ENCODE data around the gene KIF21A.
"Not testable (repeated sequence)": the region's sequence is repeated elsewhere in the genome, so short reads cannot be mapped to it uniquely, and the experiment has no call there.

The KIF21A gene

DNA sequence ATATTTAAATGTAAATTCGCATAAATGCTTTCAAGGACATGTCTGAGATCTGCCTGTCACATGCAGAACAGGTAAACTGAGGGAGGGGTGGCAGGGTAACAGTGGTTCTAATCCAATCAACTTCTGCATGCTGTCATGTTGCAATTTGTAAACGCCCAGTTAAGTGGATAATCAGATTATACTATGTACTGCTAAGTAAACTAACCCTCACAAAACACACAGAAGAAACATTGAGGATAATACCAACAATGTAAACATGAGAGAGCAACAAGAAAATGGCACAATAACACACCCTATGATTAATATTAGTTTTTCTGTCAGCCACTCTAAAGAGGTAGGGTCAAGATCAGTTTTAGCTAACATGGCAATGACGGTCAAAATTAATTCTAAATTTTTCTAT lies 123.7 kb downstream of the KIF21A start:
- no peaks in the 10 kb centered on the region for H3K9me3 Mint-ChIP-seq
- H3K27me3 Mint-ChIP-seq: no peaks in the 10 kb centered on the region
- no peak overlapping the region for H3K27ac Mint-ChIP-seq
- no peak overlapping the region for H3K4me3 Mint-ChIP-seq
- no peaks in the 10 kb centered on the region for H3K4me1 Mint-ChIP-seq (ENCODE audit: low read depth)
- H3K36me3 Mint-ChIP-seq (ENCODE audit: low read depth): peaks cover 5% of the 10 kb centered on the region

DNA sequence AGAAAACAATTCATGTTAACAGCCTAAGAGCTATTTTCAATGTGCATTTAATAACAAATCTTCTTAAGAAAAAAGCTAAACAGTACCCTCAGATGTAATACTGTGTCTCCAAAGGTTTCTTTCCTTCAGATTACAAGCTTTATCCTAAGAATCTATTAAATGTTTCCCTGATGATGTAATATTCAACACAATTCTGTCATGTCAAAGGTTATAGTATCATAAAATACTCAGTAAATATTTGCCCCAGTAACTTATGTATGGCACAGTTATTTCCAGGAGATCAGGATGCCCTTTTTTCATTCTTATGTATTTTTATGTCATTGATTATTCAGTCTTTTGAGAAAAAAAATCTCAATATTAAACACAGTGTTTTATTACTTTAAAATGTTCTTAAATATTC lies 128.4 kb downstream of the KIF21A start:
- H3K4me1 Mint-ChIP-seq (ENCODE audit: low read depth): no peaks in the 10 kb centered on the region
- H3K4me3 Mint-ChIP-seq: no peak overlapping the region
- H3K9me3 Mint-ChIP-seq: no peaks in the 10 kb centered on the region
- H3K27ac Mint-ChIP-seq: no peak overlapping the region
- peaks cover 17% of the 10 kb centered on the region for H3K36me3 Mint-ChIP-seq (ENCODE audit: low read depth)
- H3K27me3 Mint-ChIP-seq: no peaks in the 10 kb centered on the region

DNA sequence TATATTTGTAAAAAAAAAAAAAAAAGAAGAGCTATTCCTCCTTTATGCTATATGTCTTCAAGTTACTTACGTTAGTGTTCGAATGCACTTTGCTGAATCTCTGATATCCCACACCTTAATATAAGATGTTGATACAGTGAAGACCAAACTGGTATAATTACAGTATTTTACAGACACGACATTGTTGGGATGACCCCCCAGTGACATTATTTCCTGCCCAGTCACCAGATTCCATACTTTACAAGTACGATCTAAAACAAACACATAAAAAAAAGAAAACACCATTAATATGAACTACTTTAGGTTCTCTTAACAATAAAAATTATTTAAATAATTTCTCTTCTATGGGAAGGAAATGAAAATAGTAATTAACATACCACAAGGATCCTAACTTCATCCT lies 133.4 kb downstream of the KIF21A start:
- Mint-ChIP-seq H3K4me1 (ENCODE audit: low read depth) (no peaks in the 10 kb centered on the region), H3K36me3 (ENCODE audit: low read depth) (peaks cover 34% of the 10 kb centered on the region)

DNA sequence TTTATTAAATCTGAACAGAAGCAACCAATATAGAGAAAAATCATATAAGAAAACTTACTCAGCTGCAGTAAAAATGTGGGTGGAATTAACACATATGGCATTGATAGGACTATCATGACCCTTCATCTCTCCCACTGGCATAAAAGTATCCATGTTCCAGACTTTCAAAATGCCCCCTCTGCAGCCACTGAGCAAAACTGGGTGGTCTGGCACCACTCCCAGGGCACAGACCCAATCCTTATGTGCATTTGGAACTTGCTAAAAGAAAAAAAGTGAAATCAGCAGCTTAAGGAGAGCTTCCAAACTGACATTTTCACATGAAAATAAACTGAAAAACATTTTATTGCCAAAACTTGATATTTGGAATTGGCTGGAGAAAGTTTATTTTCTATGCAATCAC lies 141.5 kb downstream of the KIF21A start:
- H3K27ac Mint-ChIP-seq: no peak overlapping the region
- H3K4me1 Mint-ChIP-seq (ENCODE audit: low read depth): no peaks in the 10 kb centered on the region
- H3K27me3 Mint-ChIP-seq: no peaks in the 10 kb centered on the region
- H3K9me3 Mint-ChIP-seq: peaks cover 6% of the 10 kb centered on the region
- H3K36me3 Mint-ChIP-seq (ENCODE audit: low read depth): peaks cover 44% of the 10 kb centered on the region
- no peak overlapping the region for H3K4me3 Mint-ChIP-seq

More for the DNA sequence above, 133.4 kb downstream of the KIF21A start:
- Mint-ChIP-seq H3K4me3 (no peak overlapping the region), H3K27ac (no peak overlapping the region), H3K27me3 (no peaks in the 10 kb centered on the region), H3K9me3 (no peaks in the 10 kb centered on the region)

DNA sequence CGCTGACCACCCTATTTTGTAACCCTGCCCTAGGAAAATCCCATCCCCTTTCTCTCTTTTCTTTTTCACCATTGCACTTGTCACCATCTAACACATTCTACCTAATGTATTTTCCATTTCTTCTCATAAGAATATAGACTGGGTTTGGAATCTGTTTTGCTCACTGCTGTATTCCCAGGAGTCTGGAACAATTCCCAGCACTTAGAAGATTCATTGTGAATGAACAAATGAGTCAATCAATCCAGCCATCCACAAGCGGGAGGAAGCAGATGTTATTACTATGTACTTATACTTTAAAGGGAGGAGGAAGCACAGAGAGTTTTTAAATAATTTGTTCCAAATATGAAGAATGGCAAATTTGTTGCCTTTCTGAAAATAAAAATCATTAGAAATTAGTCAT lies 142.1 kb downstream of the KIF21A start:
- peaks cover 39% of the 10 kb centered on the region for H3K36me3 Mint-ChIP-seq (ENCODE audit: low read depth)
- H3K4me1 Mint-ChIP-seq (ENCODE audit: low read depth): no peaks in the 10 kb centered on the region
- H3K27ac Mint-ChIP-seq: no peak overlapping the region
- H3K27me3 Mint-ChIP-seq: no peaks in the 10 kb centered on the region
- H3K9me3 Mint-ChIP-seq: peaks cover 6% of the 10 kb centered on the region
- H3K4me3 Mint-ChIP-seq: no peak overlapping the region

GRCh38 chr12:39297891-39298290 lies 145.0 kb downstream of the KIF21A start:
- peaks cover 6% of the 10 kb centered on the region for H3K9me3 Mint-ChIP-seq
- H3K4me3 Mint-ChIP-seq: no peak overlapping the region
- H3K27ac Mint-ChIP-seq: no peak overlapping the region
- no peaks in the 10 kb centered on the region for H3K4me1 Mint-ChIP-seq (ENCODE audit: low read depth)
- peaks cover 23% of the 10 kb centered on the region for H3K36me3 Mint-ChIP-seq (ENCODE audit: low read depth)
- H3K27me3 Mint-ChIP-seq: no peaks in the 10 kb centered on the region

GRCh38 chr12:39296496-39296895 lies 146.4 kb downstream of the KIF21A start:
- no peak overlapping the region for H3K4me3 Mint-ChIP-seq

GRCh38 chr12:39295593-39295992 lies 147.3 kb downstream of the KIF21A start:
- H3K4me3 Mint-ChIP-seq; H3K4me1 Mint-ChIP-seq (ENCODE audit: low read depth); H3K27ac Mint-ChIP-seq; H3K9me3 Mint-ChIP-seq; H3K27me3 Mint-ChIP-seq: not testable (repeated sequence)
- peaks cover 17% of the 10 kb centered on the region for H3K36me3 Mint-ChIP-seq (ENCODE audit: low read depth)

More at GRCh38 chr12:39296496-39296895, 146.4 kb downstream of the KIF21A start:
- H3K9me3 Mint-ChIP-seq: peaks cover 6% of the 10 kb centered on the region
- no peaks in the 10 kb centered on the region for H3K27me3 Mint-ChIP-seq
- H3K4me1 Mint-ChIP-seq (ENCODE audit: low read depth): no peaks in the 10 kb centered on the region
- H3K36me3 Mint-ChIP-seq (ENCODE audit: low read depth): peaks cover 17% of the 10 kb centered on the region
- no peak overlapping the region for H3K27ac Mint-ChIP-seq

- no peak overlapping the region for H3K27ac Mint-ChIP-seq
- no peak overlapping the region for H3K4me3 Mint-ChIP-seq
- no peaks in the 10 kb centered on the region for H3K27me3 Mint-ChIP-seq
- H3K9me3 Mint-ChIP-seq: peaks cover 6% of the 10 kb centered on the region
- H3K4me1 Mint-ChIP-seq (ENCODE audit: low read depth): no peaks in the 10 kb centered on the region
- H3K36me3 Mint-ChIP-seq (ENCODE audit: low read depth): peaks cover 16% of the 10 kb centered on the region
These were observed 148.2 kb downstream of the KIF21A start for GRCh38 chr12:39294715-39295114.

DNA sequence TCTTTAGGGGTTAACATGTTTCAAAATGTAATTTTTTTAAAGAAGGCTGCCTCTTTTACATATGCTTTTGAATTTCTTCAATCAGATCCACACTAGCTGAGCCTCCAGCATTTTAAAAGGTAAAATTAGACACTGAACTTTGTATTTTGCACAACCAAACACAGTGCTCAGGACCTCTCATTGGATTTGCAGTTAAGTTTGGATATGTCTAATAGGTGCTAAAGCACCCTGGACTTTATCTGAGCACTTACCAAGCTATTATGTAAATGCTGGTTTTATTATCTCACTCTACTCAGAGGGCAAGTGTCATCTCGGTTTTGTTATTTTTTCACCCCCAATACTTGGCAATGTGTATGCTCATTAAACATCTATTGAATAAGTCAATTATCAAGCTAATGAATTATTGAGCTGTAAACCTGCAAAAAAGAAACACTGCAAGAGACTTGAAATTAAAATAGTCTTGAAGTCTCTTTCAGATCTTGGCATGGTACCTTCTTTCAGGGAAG lies 150.7 kb downstream of the KIF21A start:
- Mint-ChIP-seq H3K4me1 (ENCODE audit: low read depth) (no peaks in the 10 kb centered on the region), H3K9me3 (peaks cover 6% of the 10 kb centered on the region), H3K27me3 (no peaks in the 10 kb centered on the region), H3K36me3 (ENCODE audit: low read depth) (peaks cover 7% of the 10 kb centered on the region), H3K4me3 (no peak overlapping the region), H3K27ac (no peak overlapping the region)

GRCh38 chr12:39287817-39288216 lies 155.1 kb downstream of the KIF21A start:
- H3K27me3 Mint-ChIP-seq: peaks cover 5% of the 10 kb centered on the region
- H3K4me1 Mint-ChIP-seq (ENCODE audit: low read depth): no peaks in the 10 kb centered on the region
- no peaks in the 10 kb centered on the region for H3K9me3 Mint-ChIP-seq
- H3K27ac Mint-ChIP-seq: no peak overlapping the region
- H3K36me3 Mint-ChIP-seq (ENCODE audit: low read depth): no peaks in the 10 kb centered on the region
- H3K4me3 Mint-ChIP-seq: no peak overlapping the region

- no peaks in the 10 kb centered on the region for H3K4me1 Mint-ChIP-seq (ENCODE audit: low read depth)
- H3K9me3 Mint-ChIP-seq: no peaks in the 10 kb centered on the region
- H3K36me3 Mint-ChIP-seq (ENCODE audit: low read depth): no peaks in the 10 kb centered on the region
- peaks cover 5% of the 10 kb centered on the region for H3K27me3 Mint-ChIP-seq
- H3K4me3 Mint-ChIP-seq: no peak overlapping the region
- no peak overlapping the region for H3K27ac Mint-ChIP-seq
These were observed 155.5 kb downstream of the KIF21A start for GRCh38 chr12:39287409-39287808.

DNA sequence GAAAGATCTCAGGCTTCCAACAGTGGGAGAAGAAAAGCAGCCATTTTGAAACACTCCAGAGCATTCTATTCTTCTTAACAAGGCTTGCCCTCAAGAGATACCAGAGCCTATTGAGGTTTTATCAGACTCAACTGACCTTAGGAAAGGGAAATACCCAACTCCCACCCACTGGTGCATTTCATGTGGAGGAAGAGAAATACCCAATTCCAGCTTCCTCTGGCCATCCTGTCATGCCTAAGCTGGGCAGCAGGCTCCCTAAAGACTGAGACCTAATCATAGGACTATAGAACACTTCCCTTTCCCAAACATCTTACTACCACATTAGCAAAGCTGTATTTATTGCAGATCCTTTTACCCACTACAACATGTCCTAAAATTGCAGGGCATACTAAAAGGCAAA lies 164.5 kb downstream of the KIF21A start:
- peaks cover 4% of the 10 kb centered on the region for H3K4me1 Mint-ChIP-seq (ENCODE audit: low read depth)
- H3K27me3 Mint-ChIP-seq: peaks cover 22% of the 10 kb centered on the region
- no peaks in the 10 kb centered on the region for H3K36me3 Mint-ChIP-seq (ENCODE audit: low read depth)
- no peaks in the 10 kb centered on the region for H3K9me3 Mint-ChIP-seq
- no peak overlapping the region for H3K4me3 Mint-ChIP-seq
- H3K27ac Mint-ChIP-seq: no peak overlapping the region

DNA sequence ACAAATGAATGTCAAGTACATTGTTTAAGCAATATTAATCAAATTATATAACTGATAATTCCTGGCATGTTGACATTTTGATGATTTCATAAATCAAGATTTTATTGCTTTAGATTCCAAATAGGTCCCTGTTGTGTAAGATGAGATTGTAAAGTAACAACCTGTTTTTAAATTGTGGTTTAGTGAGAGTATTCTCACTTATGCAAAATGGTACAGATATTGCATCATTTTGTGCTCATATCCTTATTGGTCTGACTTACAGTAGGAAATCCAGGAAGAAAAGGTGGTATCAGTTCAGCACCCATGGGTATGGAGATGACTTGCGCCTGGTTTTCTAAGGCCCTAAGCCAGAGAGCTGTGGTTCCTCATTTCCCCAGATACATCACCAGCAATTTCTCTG lies 165.5 kb downstream of the KIF21A start:
- H3K27me3 Mint-ChIP-seq: peaks cover 29% of the 10 kb centered on the region
- no peaks in the 10 kb centered on the region for H3K36me3 Mint-ChIP-seq (ENCODE audit: low read depth)
- H3K4me3 Mint-ChIP-seq: no peak overlapping the region
- no peak overlapping the region for H3K27ac Mint-ChIP-seq
- no peaks in the 10 kb centered on the region for H3K9me3 Mint-ChIP-seq
- H3K4me1 Mint-ChIP-seq (ENCODE audit: low read depth): peaks cover 4% of the 10 kb centered on the region

- Mint-ChIP-seq H3K27ac (no peak overlapping the region), H3K9me3 (no peaks in the 10 kb centered on the region), H3K27me3 (peaks cover 29% of the 10 kb centered on the region), H3K4me1 (ENCODE audit: low read depth) (peaks cover 4% of the 10 kb centered on the region), H3K36me3 (ENCODE audit: low read depth) (no peaks in the 10 kb centered on the region), H3K4me3 (no peak overlapping the region)
These were observed 167.1 kb downstream of the KIF21A start for GRCh38 chr12:39275846-39276245.

GRCh38 chr12:39272871-39273655 lies 169.9 kb downstream of the KIF21A start:
- H3K27ac Mint-ChIP-seq: no peak overlapping the region
- H3K9me3 Mint-ChIP-seq: no peaks in the 10 kb centered on the region
- H3K36me3 Mint-ChIP-seq (ENCODE audit: low read depth): no peaks in the 10 kb centered on the region
- H3K27me3 Mint-ChIP-seq: peaks cover 17% of the 10 kb centered on the region
- H3K4me1 Mint-ChIP-seq (ENCODE audit: low read depth): peaks cover 4% of the 10 kb centered on the region
- H3K4me3 Mint-ChIP-seq: no peak overlapping the region
